Measurements from ENCODE around the gene CEP131. TPM values are rescaled to one million over a fixed set of nuclear protein-coding genes. Genes with fewer than 3 reads are reported as not detected.

The CEP131 gene
- total RNA-seq, 4 donors from 2014 or later: 6.0 to 8.8 (median 7.5) TPM

DNA sequence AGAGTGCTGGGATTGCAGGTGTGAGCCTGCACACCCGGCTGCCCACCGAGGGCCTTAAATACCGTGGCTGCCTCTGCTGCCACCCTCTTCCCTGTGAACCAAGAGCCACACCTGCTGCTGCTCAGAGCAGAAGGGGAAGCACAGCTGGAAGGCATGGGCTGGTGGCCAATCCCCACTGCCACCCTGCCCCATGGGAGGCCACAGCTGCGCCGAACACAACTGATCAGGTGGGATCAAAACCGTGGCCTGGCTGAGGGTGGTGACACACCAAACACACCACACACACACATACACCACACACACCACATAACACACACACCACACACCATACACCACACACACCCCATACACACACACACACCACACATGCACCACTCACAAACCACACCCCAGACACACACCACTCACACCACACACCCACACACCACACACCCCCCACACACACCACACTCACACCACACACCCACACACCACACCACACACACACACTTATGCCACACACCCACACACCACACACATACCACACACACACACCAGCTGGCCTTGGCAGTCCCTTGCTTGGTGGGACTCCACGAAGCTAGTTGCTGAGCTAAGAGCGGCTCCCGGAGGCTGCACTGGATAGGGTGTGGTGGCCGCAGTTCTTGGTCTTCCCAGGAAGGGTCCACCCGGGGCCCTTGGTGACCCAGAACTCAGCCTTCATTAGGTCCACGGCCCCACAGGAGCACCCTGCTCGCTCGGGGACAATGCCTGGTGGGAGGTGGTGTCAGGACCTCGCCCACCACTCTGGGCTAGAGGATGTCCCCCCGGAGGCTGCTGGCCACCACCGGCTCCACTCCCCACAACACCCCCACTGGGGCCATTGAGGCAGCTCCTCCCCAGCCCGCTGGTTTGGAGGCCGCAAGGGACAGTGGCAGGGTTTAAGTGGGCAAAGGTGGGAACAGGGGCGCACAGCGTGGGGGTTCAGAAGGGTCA, 14.9 kb downstream of the CEP131 start:
- DNase-seq: no peak
- Histone ChIP-seq H3K27ac (no peak overlapping the region), H3K36me3 (no peaks in the 10 kb centered on the region), H3K9me3 (no peaks in the 10 kb centered on the region), H3K4me1 (no peaks in the 10 kb centered on the region), H3K4me3 (no peak overlapping the region), H3K27me3 (no peaks in the 10 kb centered on the region)
- no peak for ATAC-seq
- intact Hi-C loops (cut with DNase I; ENCODE audit: low total_unique reads): no loop called here
- TF ChIP-seq, protein P1, sequence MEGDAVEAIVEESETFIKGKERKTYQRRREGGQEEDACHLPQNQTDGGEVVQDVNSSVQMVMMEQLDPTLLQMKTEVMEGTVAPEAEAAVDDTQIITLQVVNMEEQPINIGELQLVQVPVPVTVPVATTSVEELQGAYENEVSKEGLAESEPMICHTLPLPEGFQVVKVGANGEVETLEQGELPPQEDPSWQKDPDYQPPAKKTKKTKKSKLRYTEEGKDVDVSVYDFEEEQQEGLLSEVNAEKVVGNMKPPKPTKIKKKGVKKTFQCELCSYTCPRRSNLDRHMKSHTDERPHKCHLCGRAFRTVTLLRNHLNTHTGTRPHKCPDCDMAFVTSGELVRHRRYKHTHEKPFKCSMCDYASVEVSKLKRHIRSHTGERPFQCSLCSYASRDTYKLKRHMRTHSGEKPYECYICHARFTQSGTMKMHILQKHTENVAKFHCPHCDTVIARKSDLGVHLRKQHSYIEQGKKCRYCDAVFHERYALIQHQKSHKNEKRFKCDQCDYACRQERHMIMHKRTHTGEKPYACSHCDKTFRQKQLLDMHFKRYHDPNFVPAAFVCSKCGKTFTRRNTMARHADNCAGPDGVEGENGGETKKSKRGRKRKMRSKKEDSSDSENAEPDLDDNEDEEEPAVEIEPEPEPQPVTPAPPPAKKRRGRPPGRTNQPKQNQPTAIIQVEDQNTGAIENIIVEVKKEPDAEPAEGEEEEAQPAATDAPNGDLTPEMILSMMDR (IDR thresholded peaks at IDR 0.05 in 4 of 5, conservative IDR thresholded peaks at IDR 0.05 in 1 of 5): no peak
- no peak for TF ChIP-seq POLR2A (IDR thresholded peaks at IDR 0.05)
- in situ Hi-C loops (cut with MboI; ENCODE audit: low sequenced_read_pairs in 4 of 4): no loop called here

DNA sequence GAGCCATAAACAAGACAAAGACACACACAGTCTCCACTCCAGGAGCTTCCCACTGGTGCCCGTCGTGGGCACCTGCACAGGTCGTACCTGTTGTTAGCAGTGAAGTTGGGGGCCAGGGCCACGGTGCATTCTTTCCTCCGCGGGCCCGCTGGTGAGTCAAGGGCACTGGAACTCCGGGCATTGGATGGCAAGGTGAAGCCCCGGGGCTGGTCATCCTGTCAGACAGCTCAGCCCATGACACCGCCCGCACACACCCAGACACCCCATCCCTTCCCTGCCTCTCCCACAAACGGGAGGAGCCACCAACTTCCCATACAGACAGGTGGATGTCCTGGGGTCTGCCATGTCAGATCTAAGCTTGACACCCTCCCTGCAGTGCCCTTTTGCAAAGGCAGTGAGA, 16.1 kb downstream of the CEP131 start:
- no peaks in the 10 kb centered on the region for H3K36me3 ChIP-seq
- intact Hi-C loops (cut with DNase I; ENCODE audit: low total_unique reads): no loop called here

DNA sequence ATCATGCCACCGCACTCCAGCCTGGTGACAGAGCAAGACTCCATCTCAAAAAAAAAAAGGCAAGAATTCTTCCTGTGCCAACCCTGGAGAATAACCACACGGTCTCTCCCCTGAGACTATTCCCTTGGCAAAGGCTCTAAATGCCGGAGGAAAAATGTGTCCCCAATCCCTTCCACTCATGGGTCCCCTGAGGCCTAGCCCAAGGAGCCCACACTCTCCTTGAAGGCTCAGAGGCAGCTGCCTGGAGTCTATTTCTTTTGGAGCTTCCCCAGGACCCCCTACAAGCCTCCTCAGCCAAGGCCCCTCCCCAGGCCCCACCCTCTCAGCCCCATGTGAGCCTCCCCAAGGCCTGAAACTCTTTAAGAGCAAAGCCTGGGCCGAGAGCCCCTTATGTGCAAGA, 16.6 kb downstream of the CEP131 start:
- intact Hi-C loops (cut with DNase I; ENCODE audit: low total_unique reads): no loop called here
- no peaks in the 10 kb centered on the region for H3K36me3 ChIP-seq

More for the DNA sequence above, 16.1 kb downstream of the CEP131 start:
- no peak overlapping the region for H3K4me3 ChIP-seq
- in situ Hi-C loops (cut with MboI; ENCODE audit: low sequenced_read_pairs in 4 of 4): no loop called here
- no peaks in the 10 kb centered on the region for H3K4me1 ChIP-seq
- ATAC-seq: no peak
- no peaks in the 10 kb centered on the region for H3K27me3 ChIP-seq
- TF ChIP-seq, protein P1 (IDR thresholded peaks at IDR 0.05 in 4 of 5, conservative IDR thresholded peaks at IDR 0.05 in 1 of 5): no peak
- TF ChIP-seq POLR2A (IDR thresholded peaks at IDR 0.05): no peak
- H3K9me3 ChIP-seq: no peaks in the 10 kb centered on the region
- no peak overlapping the region for H3K27ac ChIP-seq
- no peak for DNase-seq

GRCh38 chr17:81204578-81204977, 18.2 kb downstream of the CEP131 start:
- H3K36me3 ChIP-seq: no peaks in the 10 kb centered on the region

More for the DNA sequence above, 16.6 kb downstream of the CEP131 start:
- no peak for TF ChIP-seq POLR2A (IDR thresholded peaks at IDR 0.05)
- TF ChIP-seq, protein P1 (IDR thresholded peaks at IDR 0.05 in 4 of 5, conservative IDR thresholded peaks at IDR 0.05 in 1 of 5): no peak
- in situ Hi-C loops (cut with MboI; ENCODE audit: low sequenced_read_pairs in 4 of 4): no loop called here
- no peak for ATAC-seq
- Histone ChIP-seq H3K27me3 (no peaks in the 10 kb centered on the region), H3K4me3 (no peak overlapping the region), H3K4me1 (no peaks in the 10 kb centered on the region), H3K27ac (no peak overlapping the region), H3K9me3 (no peaks in the 10 kb centered on the region)
- DNase-seq: no peak

More at GRCh38 chr17:81204578-81204977, 18.2 kb downstream of the CEP131 start:
- Histone ChIP-seq H3K27me3 (no peaks in the 10 kb centered on the region), H3K4me1 (no peaks in the 10 kb centered on the region), H3K9me3 (no peaks in the 10 kb centered on the region), H3K27ac (no peak overlapping the region), H3K4me3 (no peak overlapping the region)
- in situ Hi-C loops (cut with MboI; ENCODE audit: low sequenced_read_pairs in 4 of 4) (no loop called here), intact Hi-C loops (cut with DNase I; ENCODE audit: low total_unique reads) (no loop called here)
- ATAC-seq (no peak), DNase-seq (no peak)
- TF ChIP-seq POLR2A (IDR thresholded peaks at IDR 0.05): no peak
- TF ChIP-seq, protein P1 (IDR thresholded peaks at IDR 0.05 in 4 of 5, conservative IDR thresholded peaks at IDR 0.05 in 1 of 5): no peak
